K562 (cell line): Measurements from ENCODE around the gene BSN.
"Not testable (repeated sequence)": the region's sequence is repeated elsewhere in the genome, so short reads cannot be mapped to it uniquely, and the experiment has no call there.

Source experiments
- ARNT ChIP-seq, 2 experiments: fragments of 450-650 bp; IDR thresholded peaks; 2 replicates each; pipeline ENCODE4 v1.6.1; 2016; ENCODE audit warnings: mild to moderate bottlenecking in 1 of 2
- EZH2 ChIP-seq: IDR thresholded peaks from 2 replicates; pipeline ENCODE4 v1.6.1; 2012; ENCODE audit warnings: low read depth, mild to moderate bottlenecking, inconsistent platforms, low read length, borderline replicate concordance
- IRF2 ChIP-seq: sonication (generic); formaldehyde crosslinking; IDR thresholded peaks from 2 replicates; pipeline ENCODE4 v1.8.1; 2022; ENCODE audit warnings: mild to moderate bottlenecking, missing genetic modification reagents
- TAF7 ChIP-seq: fragments of 450-650 bp; IDR thresholded peaks from 2 replicates; pipeline ENCODE4 v1.6.1; 2016; ENCODE audit warnings: missing genetic modification characterization, missing compliant biosample characterization
- ZNF311 ChIP-seq: fragments of 250-450 bp; sonication (Bioruptor Pico); IDR thresholded peaks from 2 replicates; pipeline ENCODE4 v1.4.0; 2020; ENCODE audit warnings: mild to moderate bottlenecking, moderate library complexity
- TF ChIP-seq, protein P1 (sequence below), 2 experiments: fragments of 450-650 bp; IDR thresholded peaks; 2 replicates each; pipeline ENCODE4 v1.6.1; 2018; ENCODE audit warnings: mild to moderate bottlenecking in 2 of 2, low read depth in 1 of 2; ENCODE audit not compliant: partially characterized antibody in 2 of 2

DNA sequence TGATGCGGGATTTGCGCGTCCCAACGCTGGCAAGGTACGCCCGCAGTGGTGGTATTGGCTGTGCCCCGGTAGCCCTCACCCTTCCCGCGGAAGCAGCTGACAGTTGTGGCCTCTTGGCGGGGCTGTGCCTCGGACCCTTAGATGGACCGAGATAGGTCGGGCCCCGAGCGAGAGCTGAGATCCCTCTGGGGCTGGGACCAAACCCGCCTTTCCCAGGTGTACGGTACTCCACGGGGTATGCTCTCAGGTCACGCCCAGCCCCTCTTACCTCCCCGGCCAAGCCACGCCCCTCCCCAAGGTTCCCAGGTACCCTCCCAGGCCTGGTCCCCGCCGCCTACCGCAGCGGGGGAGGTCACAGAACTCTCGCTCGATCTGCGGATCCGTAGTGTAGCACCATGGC is 132.1 kb downstream of the BSN start:
- not testable (repeated sequence) for TF ChIP-seq TAF7 (tag); EZH2; IRF2 (CRISPR knock-in tag); ARNT (IDR thresholded peaks at IDR 0.05); ZNF311 (CRISPR knock-in tag)
- TF ChIP-seq, protein P1, sequence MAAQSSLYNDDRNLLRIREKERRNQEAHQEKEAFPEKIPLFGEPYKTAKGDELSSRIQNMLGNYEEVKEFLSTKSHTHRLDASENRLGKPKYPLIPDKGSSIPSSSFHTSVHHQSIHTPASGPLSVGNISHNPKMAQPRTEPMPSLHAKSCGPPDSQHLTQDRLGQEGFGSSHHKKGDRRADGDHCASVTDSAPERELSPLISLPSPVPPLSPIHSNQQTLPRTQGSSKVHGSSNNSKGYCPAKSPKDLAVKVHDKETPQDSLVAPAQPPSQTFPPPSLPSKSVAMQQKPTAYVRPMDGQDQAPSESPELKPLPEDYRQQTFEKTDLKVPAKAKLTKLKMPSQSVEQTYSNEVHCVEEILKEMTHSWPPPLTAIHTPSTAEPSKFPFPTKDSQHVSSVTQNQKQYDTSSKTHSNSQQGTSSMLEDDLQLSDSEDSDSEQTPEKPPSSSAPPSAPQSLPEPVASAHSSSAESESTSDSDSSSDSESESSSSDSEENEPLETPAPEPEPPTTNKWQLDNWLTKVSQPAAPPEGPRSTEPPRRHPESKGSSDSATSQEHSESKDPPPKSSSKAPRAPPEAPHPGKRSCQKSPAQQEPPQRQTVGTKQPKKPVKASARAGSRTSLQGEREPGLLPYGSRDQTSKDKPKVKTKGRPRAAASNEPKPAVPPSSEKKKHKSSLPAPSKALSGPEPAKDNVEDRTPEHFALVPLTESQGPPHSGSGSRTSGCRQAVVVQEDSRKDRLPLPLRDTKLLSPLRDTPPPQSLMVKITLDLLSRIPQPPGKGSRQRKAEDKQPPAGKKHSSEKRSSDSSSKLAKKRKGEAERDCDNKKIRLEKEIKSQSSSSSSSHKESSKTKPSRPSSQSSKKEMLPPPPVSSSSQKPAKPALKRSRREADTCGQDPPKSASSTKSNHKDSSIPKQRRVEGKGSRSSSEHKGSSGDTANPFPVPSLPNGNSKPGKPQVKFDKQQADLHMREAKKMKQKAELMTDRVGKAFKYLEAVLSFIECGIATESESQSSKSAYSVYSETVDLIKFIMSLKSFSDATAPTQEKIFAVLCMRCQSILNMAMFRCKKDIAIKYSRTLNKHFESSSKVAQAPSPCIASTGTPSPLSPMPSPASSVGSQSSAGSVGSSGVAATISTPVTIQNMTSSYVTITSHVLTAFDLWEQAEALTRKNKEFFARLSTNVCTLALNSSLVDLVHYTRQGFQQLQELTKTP (IDR thresholded peaks at IDR 0.05; ENCODE audit: low read depth in 1 of 2, partially characterized antibody in 2 of 2), result not testable (repeated sequence)
